ENCODE measurements around the gene SHROOM4.

Gene SHROOM4

DNA sequence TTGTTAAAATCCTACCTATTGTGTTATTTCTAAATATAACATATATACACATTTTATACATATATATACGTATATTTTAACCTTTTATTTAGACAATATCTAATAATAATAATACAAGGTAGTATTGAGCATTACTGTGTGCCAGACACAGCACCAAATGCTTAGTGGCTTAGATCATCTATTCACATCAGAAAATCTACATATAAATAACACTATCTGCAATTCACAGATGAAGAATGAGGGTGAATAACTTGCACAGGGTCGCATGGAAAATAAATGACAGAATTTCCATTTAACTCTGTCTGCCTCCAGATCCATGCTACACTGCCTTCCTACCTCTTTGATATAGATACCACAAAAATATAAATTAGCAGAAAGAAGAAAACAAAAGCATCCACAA lies 37.7 kb downstream of the SHROOM4 start:
- Mint-ChIP-seq H3K4me1 (peaks cover 7% of the 10 kb centered on the region), H3K27ac (no peak overlapping the region), H3K27me3 (ENCODE audit: low read depth) (no peaks in the 10 kb centered on the region), H3K36me3 (ENCODE audit: low read depth) (no peaks in the 10 kb centered on the region), H3K9me3 (no peaks in the 10 kb centered on the region), H3K4me3 (no peak overlapping the region)
- TF ChIP-seq CTCF (IDR thresholded peaks at IDR 0.05; ENCODE audit: unreplicated experiment in 3 of 3): no peak

DNA sequence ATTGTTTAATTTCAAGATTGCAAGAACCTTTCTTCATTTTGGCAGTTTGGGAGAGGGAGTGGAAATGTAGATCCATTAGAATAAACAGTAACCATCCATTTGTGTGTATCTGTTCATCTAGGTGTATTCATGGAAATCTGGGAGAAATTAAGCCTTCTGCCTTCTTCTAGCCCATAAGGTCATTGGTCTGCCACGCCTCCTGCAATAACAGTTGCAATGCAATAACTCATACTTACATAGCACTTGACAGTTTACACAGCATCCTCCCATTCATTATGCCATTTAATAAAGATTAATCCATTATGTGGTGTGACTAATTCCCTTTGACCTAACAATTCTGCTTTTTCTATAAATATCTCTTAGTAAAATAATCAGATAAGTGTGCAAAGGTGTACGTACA lies 42.6 kb downstream of the SHROOM4 start:
- no peak for TF ChIP-seq CTCF (IDR thresholded peaks at IDR 0.05; ENCODE audit: unreplicated experiment in 3 of 3)
- Mint-ChIP-seq H3K4me1 (peaks cover 17% of the 10 kb centered on the region), H3K27ac (peak overlapping the region; percentile 70 to 87 (median 85)), H3K27me3 (ENCODE audit: low read depth) (no peaks in the 10 kb centered on the region), H3K9me3 (no peaks in the 10 kb centered on the region), H3K4me3 (no peak overlapping the region), H3K36me3 (ENCODE audit: low read depth) (no peaks in the 10 kb centered on the region)

DNA sequence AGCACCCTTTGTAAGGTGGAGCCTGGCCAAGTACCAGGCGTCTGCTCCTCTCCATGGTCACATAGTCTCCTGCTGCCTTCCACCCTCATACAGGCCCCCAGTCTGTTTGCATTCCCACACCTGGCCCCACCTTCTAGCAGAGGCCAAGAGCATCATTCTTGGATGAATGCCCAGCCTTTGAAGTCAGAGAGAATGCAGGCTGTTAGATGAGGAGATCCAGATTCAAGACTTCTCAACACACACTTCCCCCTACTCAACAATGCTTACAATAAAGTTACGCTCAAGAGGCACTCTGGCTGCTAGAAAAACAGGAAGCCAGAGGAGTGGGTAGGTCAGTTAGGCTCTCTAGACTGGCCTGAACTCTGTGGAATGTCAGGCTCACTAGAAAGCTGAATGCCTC lies 43.3 kb downstream of the SHROOM4 start:
- Mint-ChIP-seq H3K4me1 (peaks cover 17% of the 10 kb centered on the region), H3K36me3 (ENCODE audit: low read depth) (peaks cover 5% of the 10 kb centered on the region), H3K4me3 (no peak overlapping the region), H3K27me3 (ENCODE audit: low read depth) (no peaks in the 10 kb centered on the region), H3K27ac (peak overlapping the region; percentile 70 to 87 (median 85)), H3K9me3 (no peaks in the 10 kb centered on the region)
- TF ChIP-seq CTCF (IDR thresholded peaks at IDR 0.05; ENCODE audit: unreplicated experiment in 3 of 3): no peak

DNA sequence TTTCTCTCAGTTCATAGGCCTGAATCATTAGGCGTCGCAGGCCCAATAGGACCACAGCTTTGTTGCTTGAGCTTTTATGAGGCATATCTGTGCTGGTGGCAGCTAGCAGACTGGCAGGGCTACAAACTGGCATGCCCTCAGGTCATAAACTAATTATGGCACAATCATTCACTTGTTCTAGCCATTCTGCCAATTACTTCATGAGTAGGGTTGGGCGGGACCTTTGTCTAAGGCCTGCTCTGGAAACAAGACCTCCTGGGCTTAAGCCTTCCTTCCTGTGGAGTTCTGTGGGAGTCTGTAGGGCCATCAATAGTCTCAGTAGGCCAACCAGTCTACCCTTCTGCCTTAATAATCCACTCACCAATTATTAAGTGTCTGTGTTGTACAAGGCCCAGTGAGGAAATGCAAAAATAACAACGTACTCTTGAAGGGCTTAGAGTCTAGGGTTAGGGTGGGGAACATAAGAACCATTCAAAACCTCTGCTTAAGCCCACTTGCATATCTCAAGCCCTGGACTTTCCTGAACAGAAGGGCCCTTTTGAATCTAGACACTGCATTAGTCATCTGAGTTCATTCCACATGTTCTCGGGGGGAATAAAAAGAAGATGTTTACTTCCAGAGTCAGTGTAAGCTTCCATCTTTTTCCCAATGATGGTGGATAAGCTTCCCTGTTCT lies 44.5 kb downstream of the SHROOM4 start:
- H3K27ac Mint-ChIP-seq: peak overlapping the region; percentile 1 to 85 (median 12)
- H3K4me3 Mint-ChIP-seq: no peak overlapping the region

GRCh38 chrX:50768801-50769200 lies 45.2 kb downstream of the SHROOM4 start:
- H3K36me3 Mint-ChIP-seq (ENCODE audit: low read depth): peaks cover 5% of the 10 kb centered on the region
- no peak overlapping the region for H3K27ac Mint-ChIP-seq
- TF ChIP-seq CTCF (IDR thresholded peaks at IDR 0.05; ENCODE audit: unreplicated experiment in 3 of 3): no peak
- no peaks in the 10 kb centered on the region for H3K27me3 Mint-ChIP-seq (ENCODE audit: low read depth)
- H3K4me3 Mint-ChIP-seq: no peak overlapping the region
- H3K9me3 Mint-ChIP-seq: peaks cover 2% of the 10 kb centered on the region
- H3K4me1 Mint-ChIP-seq: peaks cover 17% of the 10 kb centered on the region

More for the DNA sequence above, 44.5 kb downstream of the SHROOM4 start:
- TF ChIP-seq CTCF (IDR thresholded peaks at IDR 0.05; ENCODE audit: unreplicated experiment in 3 of 3): no peak
- Mint-ChIP-seq H3K9me3 (no peaks in the 10 kb centered on the region), H3K36me3 (ENCODE audit: low read depth) (peaks cover 5% of the 10 kb centered on the region), H3K4me1 (peaks cover 17% of the 10 kb centered on the region), H3K27me3 (ENCODE audit: low read depth) (no peaks in the 10 kb centered on the region)

DNA sequence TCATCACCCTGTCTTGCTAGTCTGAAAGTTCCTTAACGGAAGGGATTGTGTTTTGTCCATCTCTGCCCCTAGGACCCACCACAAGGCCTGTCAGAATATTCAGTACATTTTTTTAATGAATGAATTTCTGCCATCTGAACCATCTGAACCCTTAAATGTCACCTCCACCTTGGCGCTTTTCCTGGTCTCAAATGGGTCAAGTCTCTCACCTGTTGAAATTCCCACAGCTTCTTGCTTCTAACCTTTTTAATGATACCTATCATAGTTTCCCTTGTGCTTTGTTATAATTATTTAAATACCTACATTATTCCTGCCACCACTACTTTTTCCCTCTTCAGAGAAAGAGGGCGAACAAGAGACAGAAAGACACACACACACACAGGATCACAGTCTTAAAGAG lies 48.0 kb downstream of the SHROOM4 start:
- Mint-ChIP-seq H3K4me3 (no peak overlapping the region), H3K9me3 (peaks cover 3% of the 10 kb centered on the region), H3K27ac (no peak overlapping the region), H3K36me3 (ENCODE audit: low read depth) (peaks cover 5% of the 10 kb centered on the region), H3K4me1 (peaks cover 11% of the 10 kb centered on the region), H3K27me3 (ENCODE audit: low read depth) (no peaks in the 10 kb centered on the region)
- TF ChIP-seq CTCF (IDR thresholded peaks at IDR 0.05; ENCODE audit: unreplicated experiment in 3 of 3): no peak

Measured in nephron (organoid).